ENCODE data around the gene ZNF350. TPM values are rescaled to one million over a fixed set of nuclear protein-coding genes. Genes with fewer than 3 reads are reported as not detected.
"Not testable (repeated sequence)": the region's sequence is repeated elsewhere in the genome, so short reads cannot be mapped to it uniquely, and the experiment has no call there.

Gene ZNF350
- 9.7 TPM for total RNA-seq
- long read RNA-seq, transcript ZNF350-201 (5 exons, 2,338 nt), result major isoform, 15 of 24 reads
- long read RNA-seq, partial matches to known transcripts, result 1 of 24 reads
- long read RNA-seq, other reads (novel, unspliced or antisense), result 6 of 24 reads

DNA sequence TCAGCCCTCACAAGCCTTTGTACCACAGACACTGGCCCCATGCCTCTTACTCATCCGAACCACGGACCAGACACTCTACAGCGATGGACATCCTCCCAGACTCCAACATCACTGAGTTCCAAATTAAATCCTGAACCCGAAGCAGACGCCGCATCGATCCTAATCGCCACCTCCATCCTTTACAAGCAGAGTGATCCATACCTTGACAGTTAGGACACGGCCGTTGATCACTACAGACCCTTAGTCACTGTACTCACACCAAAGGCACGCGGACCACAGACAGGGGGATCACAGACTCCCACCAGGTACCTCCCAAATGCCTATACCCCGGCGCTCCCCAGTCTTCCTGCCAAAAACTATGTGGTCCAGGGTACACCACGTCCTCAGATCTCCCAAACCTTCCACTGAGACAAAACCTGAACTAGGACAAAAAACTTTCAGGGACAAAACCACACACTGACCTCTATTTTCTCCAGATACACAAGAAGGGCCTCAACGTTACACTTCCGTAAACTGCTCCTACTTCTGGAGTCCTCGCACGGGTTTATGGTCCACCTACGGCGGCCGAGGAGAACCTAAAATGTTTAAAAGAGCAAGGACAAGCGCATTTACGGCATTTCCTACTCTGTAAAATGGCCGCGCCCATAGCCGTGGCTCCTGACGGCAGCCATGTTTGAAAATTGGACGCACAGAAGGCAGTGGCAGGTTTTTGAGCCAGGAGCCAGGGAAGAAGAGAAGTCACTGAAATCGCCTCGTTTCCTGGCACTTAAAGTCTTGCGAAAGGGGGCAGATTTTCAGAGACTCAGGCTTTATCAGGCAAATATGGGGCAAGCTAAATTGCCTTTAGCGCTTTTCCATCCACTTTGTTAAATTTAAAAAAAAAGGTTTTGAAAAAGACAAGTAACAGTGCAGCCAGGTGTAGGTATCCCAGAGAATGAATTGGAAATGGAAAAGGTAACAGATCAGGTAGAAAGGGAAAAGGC, at the start of gene ZNF350:
TSS of gene ZNF350 (minus strand) at position 532 of the 983 bp plus-strand sequence. CDS start 12,480 bp downstream, outside the sequence.
- DNase-seq (ENCODE audit: low spot score), result no peak

GRCh38 chr19:52034051-52034728, 47.5 kb upstream of the ZNF350 start:
- DNase-seq (ENCODE audit: low spot score), result no peak

DNA sequence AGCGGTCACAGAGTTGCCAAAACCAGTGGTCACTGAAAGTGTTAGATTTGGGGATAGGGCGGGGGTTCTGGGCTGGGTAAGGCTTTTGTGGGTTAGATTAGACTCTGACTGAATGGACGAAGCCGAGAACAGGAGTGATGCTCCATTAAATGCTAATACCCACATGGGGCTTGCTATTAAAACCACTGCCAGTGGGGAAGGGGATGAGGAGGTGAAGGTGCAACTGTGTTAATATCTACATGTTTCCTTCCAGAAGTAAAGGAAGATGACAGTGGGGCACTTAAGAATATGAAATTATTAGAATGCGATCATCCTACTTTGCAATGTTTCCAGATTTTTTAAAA, 42.1 kb upstream of the ZNF350 start:
- no peak for DNase-seq (ENCODE audit: low spot score)

DNA sequence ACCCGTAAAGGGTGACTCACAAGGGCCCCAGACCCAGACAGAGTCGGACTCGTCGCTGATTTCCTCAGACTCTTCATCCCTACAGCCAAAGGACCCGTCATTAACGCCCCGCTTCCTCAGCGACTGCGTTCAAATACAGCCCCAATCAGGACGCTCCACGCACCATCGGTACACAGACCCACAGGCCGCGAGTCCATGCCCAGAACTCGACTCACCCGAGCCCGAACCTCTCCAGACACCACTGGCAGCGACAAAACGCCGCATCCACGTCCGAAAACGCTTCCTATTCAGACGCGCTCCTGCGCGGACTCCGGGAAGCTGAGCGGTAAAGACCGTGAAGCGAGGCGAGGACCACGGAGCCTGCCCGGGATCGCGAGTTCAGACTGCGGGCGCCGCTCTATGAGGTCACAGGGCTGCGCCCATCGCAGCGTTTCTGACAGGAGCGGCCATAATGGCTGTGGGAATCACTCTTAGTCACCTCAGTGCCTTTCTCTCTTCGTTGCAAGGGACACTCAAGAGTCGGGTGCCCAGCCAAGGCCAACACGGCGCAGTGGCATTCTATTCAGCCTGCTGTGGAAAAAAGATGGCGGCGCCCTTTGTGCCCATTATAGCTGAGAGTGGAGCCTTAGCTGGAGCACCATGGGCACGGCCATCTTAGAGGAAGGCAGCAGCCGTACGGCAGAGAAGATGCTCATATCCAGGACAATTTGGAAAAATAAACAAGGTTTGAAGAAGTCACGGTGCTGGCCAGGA, 41.6 kb upstream of the ZNF350 start, which contains the start of gene ZNF614:
TSS of gene ZNF614 (minus strand) at position 353 of the 753 bp plus-strand sequence. CDS start 2,634 bp downstream, outside the sequence.
- DNase-seq (ENCODE audit: low spot score), result peak; percentile 96

DNA sequence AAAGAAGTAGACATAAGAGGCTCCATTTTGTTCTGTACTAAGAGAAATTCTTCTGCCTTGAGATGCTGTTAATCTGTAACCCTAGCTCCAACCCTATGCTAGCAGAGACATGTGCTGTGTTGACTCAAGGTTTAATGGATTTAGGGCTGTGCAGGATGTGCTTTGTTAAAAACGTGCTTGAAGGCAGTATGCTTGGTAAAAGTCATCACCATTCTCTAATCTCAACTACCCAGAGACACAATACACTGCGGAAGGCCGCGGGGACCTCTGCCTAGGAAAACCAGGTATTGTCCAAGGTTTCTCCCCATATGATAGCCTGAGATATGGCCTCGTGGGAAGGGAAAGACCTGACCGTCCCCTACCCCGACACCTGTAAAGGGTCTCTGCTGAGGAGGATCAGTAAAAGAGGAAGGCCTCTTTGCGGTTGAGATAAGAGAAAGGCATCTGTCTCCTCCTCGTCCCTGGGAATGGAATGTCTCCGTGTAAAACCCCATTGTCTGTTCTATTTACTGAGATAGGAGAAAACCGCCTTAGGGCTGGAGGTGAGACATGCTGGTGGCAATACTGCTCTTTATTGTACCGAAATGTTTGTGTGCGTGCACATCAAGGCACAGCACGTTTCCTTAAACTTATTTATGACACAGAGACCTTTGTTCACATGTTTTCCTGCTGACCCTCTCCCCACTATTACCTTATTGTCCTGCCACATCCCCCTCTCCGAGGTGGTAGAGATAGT, 39.8 kb upstream of the ZNF350 start:
- DNase-seq (ENCODE audit: low spot score), result not testable (repeated sequence)

DNA sequence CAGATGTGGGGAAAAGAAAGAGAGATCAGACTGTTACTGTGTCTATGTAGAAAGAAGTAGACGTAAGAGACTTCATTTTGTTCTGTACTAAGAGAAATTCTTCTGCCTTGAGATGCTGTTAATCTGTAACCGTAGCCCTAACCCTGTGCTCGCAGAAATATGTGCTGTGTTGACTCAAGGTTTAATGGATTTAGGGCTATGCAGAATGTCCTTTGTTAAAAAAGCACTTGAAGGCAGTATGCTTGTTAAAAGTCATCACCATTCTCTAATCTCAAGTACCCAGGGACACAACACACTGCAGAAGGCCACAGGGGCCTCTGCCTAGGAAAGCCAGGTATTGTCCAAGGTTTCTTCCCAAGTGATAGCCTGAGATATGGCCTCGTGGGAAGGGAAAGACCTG, 37.8 kb upstream of the ZNF350 start:
- DNase-seq (ENCODE audit: low spot score), result not testable (repeated sequence)

GRCh38 chr19:52022193-52022592, 35.6 kb upstream of the ZNF350 start:
- DNase-seq (ENCODE audit: low spot score), result no peak

- no peak for DNase-seq (ENCODE audit: low spot score)
Measured at GRCh38 chr19:52020506-52020905, 33.9 kb upstream of the ZNF350 start.

- no peak for DNase-seq (ENCODE audit: low spot score)
Measured at GRCh38 chr19:52010674-52011073, 24.0 kb upstream of the ZNF350 start.

GRCh38 chr19:52007806-52008557, 21.3 kb upstream of the ZNF350 start, which contains the start of gene ZNF615:
ZNF615 (minus strand) TSS chr19:52008211; CDS start chr19:52003711, 4,500 bp downstream.
- peak; percentile 97 for DNase-seq (ENCODE audit: low spot score)

DNA sequence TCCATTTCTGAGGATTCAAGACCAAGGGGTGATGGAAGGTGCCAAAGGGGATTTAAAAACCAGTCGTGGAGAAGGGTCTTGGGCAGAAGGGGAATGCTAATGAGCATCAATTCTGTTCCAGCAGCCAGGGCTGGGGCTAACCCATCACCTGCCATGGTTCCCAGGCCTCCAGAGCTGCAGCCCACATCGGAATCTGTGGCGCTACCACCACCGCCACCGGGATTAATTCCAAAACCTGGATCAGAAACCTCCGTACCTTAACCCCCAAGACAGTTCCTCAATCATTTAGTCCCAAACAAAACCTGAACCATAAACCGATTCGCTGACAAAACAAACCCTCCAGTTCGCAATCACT, 20.8 kb upstream of the ZNF350 start:
- no peak for DNase-seq (ENCODE audit: low spot score)

- no peak for DNase-seq (ENCODE audit: low spot score)
Measured at GRCh38 chr19:51994048-51994644, 7.5 kb upstream of the ZNF350 start.

DNA sequence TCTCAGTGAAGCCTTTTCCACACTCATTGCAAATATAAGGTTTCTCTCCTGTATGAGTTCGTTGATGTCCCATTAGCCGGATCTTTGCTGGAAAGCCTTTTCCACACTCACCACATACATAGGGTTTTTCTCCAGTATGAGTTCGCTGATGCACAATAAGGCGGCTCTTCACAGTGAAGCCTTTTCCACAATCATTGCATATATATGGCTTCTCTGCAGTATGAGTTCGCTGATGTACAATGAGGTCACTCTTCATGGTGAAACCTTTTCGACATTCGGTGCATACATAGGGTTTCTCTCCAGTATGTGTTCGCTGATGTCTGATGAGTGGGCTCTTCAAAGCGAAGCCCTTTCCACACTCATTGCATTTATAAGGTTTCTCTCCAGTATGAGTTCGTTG, 6.8 kb upstream of the ZNF350 start:
- no peak for DNase-seq (ENCODE audit: low spot score)

- no peak for DNase-seq (ENCODE audit: low spot score)
Measured at GRCh38 chr19:51983361-51983760, 3.3 kb downstream of the ZNF350 start.

DNA sequence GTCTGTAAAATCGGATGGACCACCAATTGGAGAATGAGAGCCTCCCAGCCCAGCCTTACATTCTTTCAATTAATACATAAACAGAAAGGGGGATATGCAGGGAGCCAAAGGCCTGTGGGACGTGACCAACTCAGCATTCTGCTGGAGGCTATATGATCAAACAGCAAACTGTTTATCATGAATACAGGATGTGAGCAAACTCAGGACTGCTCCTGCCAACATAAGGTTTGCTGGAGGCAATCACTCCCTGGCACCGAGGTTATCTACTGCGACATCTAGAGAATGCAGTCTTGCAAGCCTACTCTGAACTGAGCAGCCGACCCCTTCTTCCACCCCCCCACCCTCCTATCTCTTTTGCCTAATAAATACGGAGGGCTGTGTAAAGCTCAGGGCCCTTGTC, 5.7 kb downstream of the ZNF350 start:
- DNase-seq (ENCODE audit: low spot score), result not testable (repeated sequence)

- DNase-seq (ENCODE audit: low spot score), result no peak
Measured at GRCh38 chr19:51980116-51980736, 6.4 kb downstream of the ZNF350 start.

- DNase-seq (ENCODE audit: low spot score), result no peak
Measured at GRCh38 chr19:51978882-51979281, 7.8 kb downstream of the ZNF350 start.

- no peak for DNase-seq (ENCODE audit: low spot score)
Measured at GRCh38 chr19:51977346-51977745, 9.3 kb downstream of the ZNF350 start.

DNA sequence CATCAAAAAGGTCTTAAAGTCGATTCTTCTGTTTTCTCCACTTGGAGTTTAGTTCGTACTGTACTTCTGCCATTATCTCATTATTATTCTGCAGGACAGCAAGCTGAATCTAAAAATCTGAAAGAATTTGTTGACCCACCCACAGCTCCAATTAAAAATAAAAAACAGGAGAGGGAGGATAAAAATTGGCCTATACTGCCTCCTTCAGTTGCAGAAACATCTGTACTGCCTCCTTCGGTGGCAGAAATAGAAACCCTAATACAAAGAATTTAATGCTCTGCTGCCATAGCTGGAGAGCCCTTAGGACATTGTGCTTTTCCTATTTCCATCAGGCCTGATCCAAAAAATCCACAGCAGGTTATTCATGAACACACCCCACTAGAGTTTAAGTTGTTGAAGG, 9.8 kb downstream of the ZNF350 start:
- DNase-seq (ENCODE audit: low spot score), result no peak
